ENCODE results near the gene MARCHF11.

The MARCHF11 gene

DNA sequence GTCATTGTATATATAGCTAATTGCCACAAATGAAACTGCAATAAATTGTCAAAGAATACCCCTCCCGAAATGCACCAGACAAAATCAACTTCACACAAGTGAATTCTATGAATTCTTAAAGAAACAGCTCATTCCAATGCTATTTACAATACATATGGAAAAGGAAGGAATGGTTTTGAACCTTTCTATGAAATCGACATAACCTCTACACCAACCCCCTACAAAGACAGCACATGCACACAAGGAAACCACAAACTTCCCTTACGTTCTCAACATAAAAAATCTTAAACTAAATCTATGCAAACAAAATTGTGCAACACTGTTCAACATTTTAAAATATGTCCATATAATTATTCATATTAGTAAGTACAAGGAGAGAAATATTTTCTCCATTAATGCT lies 39.2 kb downstream of the MARCHF11 start:
- no peak for DNase-seq
- H4K91ac ChIP-seq (ENCODE audit: low read depth, low read length) = no peak overlapping the region
- no peak overlapping the region for H3K4me3 ChIP-seq (ENCODE audit: low read depth, low read length)
- no peak overlapping the region for H3K27ac ChIP-seq (ENCODE audit: low read depth, low read length)
- H3K79me2 ChIP-seq (ENCODE audit: control insufficient read depth, insufficient read depth, low read length, poor library complexity) = no peaks in the 10 kb centered on the region
- H3K4ac ChIP-seq (ENCODE audit: low read depth, low read length) = no peak overlapping the region
- H2BK12ac ChIP-seq (ENCODE audit: low read length) = no peak overlapping the region
- H3K23ac ChIP-seq (ENCODE audit: low read length) = no peak overlapping the region
- no peak overlapping the region for H3K18ac ChIP-seq (ENCODE audit: low read length)
- H2BK5ac ChIP-seq (ENCODE audit: low read depth, low read length, poor library complexity) = no peak overlapping the region
- H3K4me2 ChIP-seq (ENCODE audit: low read length) = no peak overlapping the region
- peaks cover 2 to 8% of the 10 kb centered on the region in 2 experiments for H3K4me1 ChIP-seq (ENCODE audit: control insufficient read depth in 1 of 2, insufficient read depth in 2 of 2, low read length in 2 of 2)
- no peak overlapping the region for H2AK5ac ChIP-seq (ENCODE audit: low read length)
- no peaks in the 10 kb centered on the region for H3K27me3 ChIP-seq (ENCODE audit: insufficient read depth, low read length)
- no peaks in the 10 kb centered on the region for H3K36me3 ChIP-seq (ENCODE audit: control insufficient read depth in 1 of 2, insufficient read depth in 2 of 2, low read length in 2 of 2)
- no peak overlapping the region for H2AFZ ChIP-seq (ENCODE audit: insufficient read depth, low read length, poor library complexity)
- peaks cover 6% of the 10 kb centered on the region for H3K9me3 ChIP-seq (ENCODE audit: insufficient read depth, low read depth, low read length)
- peaks cover 2% of the 10 kb centered on the region for H3K79me1 ChIP-seq (ENCODE audit: low read length)
- H4K8ac ChIP-seq (ENCODE audit: low read depth, low read length) = no peak overlapping the region
- no peak overlapping the region for H3K9ac ChIP-seq (ENCODE audit: low read length)
- 100% methylated on average over 1 of the region's 3 CpGs for WGBS (ENCODE audit: extremely low coverage, insufficient coverage, insufficient read length)
- no peak overlapping the region for H2BK120ac ChIP-seq (ENCODE audit: insufficient read depth, low read length, poor library complexity)
- H3K14ac ChIP-seq (ENCODE audit: low read length) = no peak overlapping the region
- no peak overlapping the region for H4K12ac ChIP-seq (ENCODE audit: low read depth, low read length)

DNA sequence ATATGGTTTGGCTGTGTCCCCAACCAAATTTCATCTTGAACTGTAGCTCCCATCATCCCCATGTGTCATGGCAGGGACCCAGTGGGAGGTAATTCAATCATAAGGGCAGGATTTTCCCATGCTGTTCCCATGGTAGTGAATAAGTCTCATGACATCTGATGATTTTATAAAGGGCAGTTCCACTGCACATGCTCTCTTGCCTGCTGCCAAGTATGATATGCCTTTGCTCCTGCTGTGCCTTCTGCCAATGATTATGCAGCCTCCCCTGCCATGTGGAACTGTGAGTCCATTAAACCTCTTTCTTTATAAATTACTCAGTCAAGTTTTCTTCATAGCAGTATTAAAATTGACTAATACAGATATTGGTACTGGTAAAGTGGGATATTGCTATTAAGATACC lies 42.4 kb downstream of the MARCHF11 start:
- Histone ChIP-seq H3K18ac (ENCODE audit: low read length) (no peak overlapping the region), H2AFZ (ENCODE audit: insufficient read depth, low read length, poor library complexity) (no peak overlapping the region), H2BK5ac (ENCODE audit: low read depth, low read length, poor library complexity) (no peak overlapping the region), H3K27me3 (ENCODE audit: insufficient read depth, low read length) (no peaks in the 10 kb centered on the region), H2BK120ac (ENCODE audit: insufficient read depth, low read length, poor library complexity) (no peak overlapping the region), H3K9me3 (ENCODE audit: insufficient read depth, low read depth, low read length) (peaks cover 6% of the 10 kb centered on the region), H3K36me3 (ENCODE audit: control insufficient read depth in 1 of 2, insufficient read depth in 2 of 2, low read length in 2 of 2) (no peaks in the 10 kb centered on the region), H3K4me1 (ENCODE audit: control insufficient read depth in 1 of 2, insufficient read depth in 2 of 2, low read length in 2 of 2) (no peaks in the 10 kb centered on the region), H4K8ac (ENCODE audit: low read depth, low read length) (no peak overlapping the region), H3K23ac (ENCODE audit: low read length) (no peak overlapping the region), H3K9ac (ENCODE audit: low read length) (no peak overlapping the region), H3K79me1 (ENCODE audit: low read length) (no peaks in the 10 kb centered on the region), H3K14ac (ENCODE audit: low read length) (no peak overlapping the region), H3K27ac (ENCODE audit: low read depth, low read length) (no peak overlapping the region), H3K4me3 (ENCODE audit: low read depth, low read length) (no peak overlapping the region), H3K79me2 (ENCODE audit: control insufficient read depth, insufficient read depth, low read length, poor library complexity) (no peaks in the 10 kb centered on the region), H3K4ac (ENCODE audit: low read depth, low read length) (no peak overlapping the region), H4K12ac (ENCODE audit: low read depth, low read length) (no peak overlapping the region), H3K4me2 (ENCODE audit: low read length) (no peak overlapping the region), H2AK5ac (ENCODE audit: low read length) (no peak overlapping the region), H4K91ac (ENCODE audit: low read depth, low read length) (no peak overlapping the region), H2BK12ac (ENCODE audit: low read length) (no peak overlapping the region)
- no peak for DNase-seq

- no peak overlapping the region for H4K12ac ChIP-seq (ENCODE audit: low read depth, low read length)
- no peaks in the 10 kb centered on the region for H3K36me3 ChIP-seq (ENCODE audit: control insufficient read depth in 1 of 2, insufficient read depth in 2 of 2, low read length in 2 of 2)
- H3K18ac ChIP-seq (ENCODE audit: low read length) = no peak overlapping the region
- H3K4ac ChIP-seq (ENCODE audit: low read depth, low read length) = no peak overlapping the region
- H3K79me1 ChIP-seq (ENCODE audit: low read length) = no peaks in the 10 kb centered on the region
- H3K23ac ChIP-seq (ENCODE audit: low read length) = no peak overlapping the region
- no peak overlapping the region for H2BK120ac ChIP-seq (ENCODE audit: insufficient read depth, low read length, poor library complexity)
- no peak overlapping the region for H2AFZ ChIP-seq (ENCODE audit: insufficient read depth, low read length, poor library complexity)
- H3K9ac ChIP-seq (ENCODE audit: low read length) = no peak overlapping the region
- H4K8ac ChIP-seq (ENCODE audit: low read depth, low read length) = no peak overlapping the region
- H3K27ac ChIP-seq (ENCODE audit: low read depth, low read length) = no peak overlapping the region
- no peak overlapping the region for H3K4me2 ChIP-seq (ENCODE audit: low read length)
- WGBS (ENCODE audit: extremely low coverage, insufficient coverage, insufficient read length) = 83% methylated on average over 1 of the region's 3 CpGs
- no peak for DNase-seq
- no peak overlapping the region for H3K14ac ChIP-seq (ENCODE audit: low read length)
- no peaks in the 10 kb centered on the region for H3K79me2 ChIP-seq (ENCODE audit: control insufficient read depth, insufficient read depth, low read length, poor library complexity)
- no peaks in the 10 kb centered on the region for H3K4me1 ChIP-seq (ENCODE audit: control insufficient read depth in 1 of 2, insufficient read depth in 2 of 2, low read length in 2 of 2)
- H2BK5ac ChIP-seq (ENCODE audit: low read depth, low read length, poor library complexity) = no peak overlapping the region
- no peak overlapping the region for H4K91ac ChIP-seq (ENCODE audit: low read depth, low read length)
- H2BK12ac ChIP-seq (ENCODE audit: low read length) = no peak overlapping the region
- H3K27me3 ChIP-seq (ENCODE audit: insufficient read depth, low read length) = no peaks in the 10 kb centered on the region
- H3K9me3 ChIP-seq (ENCODE audit: insufficient read depth, low read depth, low read length) = peaks cover 6% of the 10 kb centered on the region
- H3K4me3 ChIP-seq (ENCODE audit: low read depth, low read length) = no peak overlapping the region
- H2AK5ac ChIP-seq (ENCODE audit: low read length) = no peak overlapping the region
Measured at GRCh38 chr5:16135506-16135905, 44.1 kb downstream of the MARCHF11 start.

DNA sequence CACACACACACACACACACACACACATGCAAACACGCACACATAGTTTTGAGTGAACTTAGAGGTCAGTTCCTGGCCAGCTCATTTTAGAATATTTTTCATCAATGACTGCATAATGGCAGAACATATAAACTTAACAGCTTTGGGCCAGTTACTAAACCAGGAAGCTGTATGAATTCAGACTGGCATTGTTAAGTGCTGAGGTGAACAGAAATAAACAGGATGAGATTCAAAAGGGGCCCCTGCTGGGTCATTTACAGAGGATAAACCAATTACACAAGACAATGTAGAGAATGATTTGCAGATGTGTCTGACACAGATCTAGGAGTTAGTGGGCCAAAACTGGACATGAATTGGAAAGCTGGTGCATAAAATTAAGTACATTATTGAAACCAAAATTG lies 44.6 kb downstream of the MARCHF11 start:
- H2BK5ac ChIP-seq (ENCODE audit: low read depth, low read length, poor library complexity) = no peak overlapping the region
- H3K27ac ChIP-seq (ENCODE audit: low read depth, low read length) = no peak overlapping the region
- H4K8ac ChIP-seq (ENCODE audit: low read depth, low read length) = no peak overlapping the region
- no peak overlapping the region for H3K18ac ChIP-seq (ENCODE audit: low read length)
- H3K9me3 ChIP-seq (ENCODE audit: insufficient read depth, low read depth, low read length) = peaks cover 6% of the 10 kb centered on the region
- no peak overlapping the region for H2AK5ac ChIP-seq (ENCODE audit: low read length)
- no CpG with 5 or more reads among the region's 1 CpG for WGBS (ENCODE audit: extremely low coverage, insufficient coverage, insufficient read length)
- no peak overlapping the region for H4K91ac ChIP-seq (ENCODE audit: low read depth, low read length)
- H3K9ac ChIP-seq (ENCODE audit: low read length) = no peak overlapping the region
- no peak overlapping the region for H2BK12ac ChIP-seq (ENCODE audit: low read length)
- no peaks in the 10 kb centered on the region for H3K79me1 ChIP-seq (ENCODE audit: low read length)
- H3K4me3 ChIP-seq (ENCODE audit: low read depth, low read length) = no peak overlapping the region
- no peak overlapping the region for H3K23ac ChIP-seq (ENCODE audit: low read length)
- no peak overlapping the region for H3K4me2 ChIP-seq (ENCODE audit: low read length)
- no peaks in the 10 kb centered on the region for H3K36me3 ChIP-seq (ENCODE audit: control insufficient read depth in 1 of 2, insufficient read depth in 2 of 2, low read length in 2 of 2)
- no peak for DNase-seq
- no peak overlapping the region for H3K14ac ChIP-seq (ENCODE audit: low read length)
- H3K4me1 ChIP-seq (ENCODE audit: control insufficient read depth in 1 of 2, insufficient read depth in 2 of 2, low read length in 2 of 2) = no peaks in the 10 kb centered on the region
- no peak overlapping the region for H4K12ac ChIP-seq (ENCODE audit: low read depth, low read length)
- H3K4ac ChIP-seq (ENCODE audit: low read depth, low read length) = no peak overlapping the region
- no peaks in the 10 kb centered on the region for H3K79me2 ChIP-seq (ENCODE audit: control insufficient read depth, insufficient read depth, low read length, poor library complexity)
- no peaks in the 10 kb centered on the region for H3K27me3 ChIP-seq (ENCODE audit: insufficient read depth, low read length)
- H2BK120ac ChIP-seq (ENCODE audit: insufficient read depth, low read length, poor library complexity) = no peak overlapping the region
- H2AFZ ChIP-seq (ENCODE audit: insufficient read depth, low read length, poor library complexity) = no peak overlapping the region
